ENCODE measurements around the gene SLC38A6. TPM values are rescaled to one million over a fixed set of nuclear protein-coding genes. Genes with fewer than 3 reads are reported as not detected.

Gene SLC38A6
- 15.4 to 21.4 TPM (median 20.2 TPM) in 5 replicates for total RNA-seq (2022; extraction: Qiagen RNA extraction; ENCODE audit: low read depth)

DNA sequence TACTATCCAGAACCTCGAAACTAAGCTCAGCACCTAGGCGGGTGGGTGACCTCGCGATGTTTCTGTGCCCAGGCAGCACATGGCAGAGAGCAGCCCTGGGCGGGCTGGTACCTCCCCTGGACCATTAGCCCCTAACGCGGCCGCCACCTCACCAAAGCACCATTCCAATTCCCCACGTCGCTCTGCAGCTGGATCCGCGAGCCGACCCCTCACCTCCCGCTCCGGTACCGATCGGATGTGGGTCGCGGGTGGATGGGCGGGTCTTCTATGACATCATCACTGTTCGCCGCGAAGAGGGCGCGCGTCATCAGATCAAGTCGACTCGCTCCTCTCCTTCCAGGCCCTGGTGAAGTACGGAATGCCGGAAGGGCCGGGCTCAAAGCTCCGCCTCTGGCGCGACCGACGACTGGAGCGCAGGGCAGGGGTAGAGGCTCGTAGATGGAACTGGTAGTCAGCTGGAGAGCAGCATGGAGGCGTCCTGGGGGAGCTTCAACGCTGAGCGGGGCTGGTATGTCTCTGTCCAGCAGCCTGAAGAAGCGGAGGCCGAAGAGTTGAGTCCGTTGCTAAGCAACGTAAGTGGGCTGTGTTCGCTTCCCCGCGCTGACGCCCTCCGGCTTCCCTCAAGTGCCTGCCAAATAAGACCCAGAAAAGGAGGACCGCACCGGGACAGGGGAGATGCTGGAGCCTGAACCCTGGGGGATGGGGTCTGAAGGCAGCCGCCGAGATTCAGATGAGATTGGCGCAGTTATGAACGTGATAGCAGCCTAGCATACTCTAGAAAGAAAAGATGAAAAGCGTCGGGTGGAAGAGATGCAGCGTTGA lies at the start of gene SLC38A6, which contains the start of gene TRMT5:
TSS of gene SLC38A6 (plus strand) at position 435 of the 822 bp plus-strand sequence. CDS start at position 468, 33 bp downstream.
TSS of gene TRMT5 (minus strand) at position 269 of the 822 bp plus-strand sequence. CDS start at position 163, 106 bp downstream.

Other genes with a start within 250 kb of the SLC38A6 start
- 35.3 to 50.1 TPM (median 43.5 TPM) in 5 replicates for gene MNAT1, start 246.5 kb upstream of the SLC38A6 start, total RNA-seq (2022; extraction: Qiagen RNA extraction; ENCODE audit: low read depth)
- gene TRMT5, start 166 bp upstream of the SLC38A6 start, total RNA-seq (2022; extraction: Qiagen RNA extraction; ENCODE audit: low read depth) = 14.7 to 16.3 TPM (median 15.3 TPM) in 5 replicates

Data from A549 treated with GW870086 at 1 μM for 4 hours (cell line).